ENCODE data around the gene MIP. TPM values are rescaled to one million over a fixed set of nuclear protein-coding genes. Genes with fewer than 3 reads are reported as not detected.
"Not testable (repeated sequence)": the region's sequence is repeated elsewhere in the genome, so short reads cannot be mapped to it uniquely, and the experiment has no call there.

Gene MIP
- total RNA-seq, 1 donor from 2014 or later: not detected

GRCh38 chr12:56410768-56411167 lies 43.7 kb downstream of the MIP start:
- no peak for DNase-seq (ENCODE audit: low spot score)

GRCh38 chr12:56408799-56409417 lies 45.5 kb downstream of the MIP start:
- no peak for DNase-seq (ENCODE audit: low spot score)

DNA sequence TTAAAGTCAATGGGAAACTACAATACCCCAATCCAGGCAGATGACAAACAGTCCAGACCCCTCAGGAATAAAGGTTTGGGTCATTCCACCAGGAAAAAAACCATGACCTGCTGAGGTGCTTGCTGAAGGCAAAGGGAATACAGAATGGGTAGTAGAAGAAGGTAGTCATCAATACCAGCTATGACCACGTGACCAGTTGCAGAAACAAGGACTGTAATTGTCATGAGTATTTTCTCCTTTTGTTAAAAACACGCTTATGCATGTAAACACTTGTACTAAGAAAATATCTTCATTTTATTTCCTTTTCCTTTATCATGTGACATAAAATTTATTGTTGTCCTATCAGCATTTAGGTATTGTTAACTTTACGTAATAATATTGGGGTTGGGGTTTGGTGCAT lies 50.2 kb downstream of the MIP start:
- not testable (repeated sequence) for DNase-seq (ENCODE audit: low spot score)

DNA sequence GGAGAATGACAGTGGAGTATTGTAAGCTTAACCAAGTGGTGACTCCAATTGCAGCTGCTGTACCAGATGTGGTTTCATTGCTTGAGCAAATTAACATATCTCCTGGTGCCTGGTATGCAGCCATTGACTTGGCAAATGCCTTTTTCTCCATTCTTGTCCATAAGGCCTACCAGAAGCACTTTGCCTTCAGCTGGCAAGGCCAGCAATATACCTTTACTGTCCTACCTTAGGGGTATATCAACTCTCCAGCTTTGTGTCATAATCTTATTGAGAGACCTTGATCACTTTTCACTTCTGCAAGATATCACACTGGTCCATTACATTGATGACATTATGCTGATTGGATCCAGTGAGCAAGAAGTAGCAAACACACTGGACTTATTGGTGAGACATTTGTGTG lies 52.8 kb downstream of the MIP start:
- not testable (repeated sequence) for DNase-seq (ENCODE audit: low spot score)

- DNase-seq (ENCODE audit: low spot score): not testable (repeated sequence)
Measured at GRCh38 chr12:56401125-56401524, 53.3 kb downstream of the MIP start.

Other genes with a start within 250 kb of the MIP start
- 57.2 TPM for gene RNF41, start 232.7 kb downstream of the MIP start, total RNA-seq
- gene NABP2, start 230.3 kb downstream of the MIP start, total RNA-seq: 39.2 TPM
- gene SLC39A5, start 224.6 kb downstream of the MIP start, total RNA-seq: 49.9 TPM
- 64.6 TPM for gene ANKRD52, start 196.3 kb downstream of the MIP start, total RNA-seq
- 10.7 TPM for gene COQ10A, start 187.7 kb downstream of the MIP start, total RNA-seq
- gene CS, start 154.3 kb downstream of the MIP start, total RNA-seq: 156 TPM
- 140 TPM for gene CNPY2, start 138.7 kb downstream of the MIP start, total RNA-seq
- gene PAN2, start 120.7 kb downstream of the MIP start, total RNA-seq: 114 TPM
- gene IL23A, start 115.8 kb downstream of the MIP start, total RNA-seq: 0.49 TPM
- 125 TPM for gene STAT2, start 94.5 kb downstream of the MIP start, total RNA-seq
- gene APOF, start 91.8 kb downstream of the MIP start, total RNA-seq: 0.20 TPM
- 13.0 TPM for gene TIMELESS, start 5.2 kb downstream of the MIP start, total RNA-seq
- 4.0 TPM for gene SPRYD4, start 13.9 kb upstream of the MIP start, total RNA-seq
- gene GLS2, start 33.5 kb upstream of the MIP start, total RNA-seq: 1.8 TPM
- gene RBMS2, start 67.2 kb upstream of the MIP start, total RNA-seq: 49.6 TPM
- gene BAZ2A, start 175.7 kb upstream of the MIP start, total RNA-seq: 99.3 TPM
- gene ATP5F1B, start 191.3 kb upstream of the MIP start, total RNA-seq: 558 TPM
- 201 TPM for gene PTGES3, start 233.6 kb upstream of the MIP start, total RNA-seq

All from mucosa of gallbladder (tissue), 1 donor.